ENCODE results near the gene UBALD1. TPM values are rescaled to one million over a fixed set of nuclear protein-coding genes. Genes with fewer than 3 reads are reported as not detected.

UBALD1 gene
- total and polyA plus RNA-seq, 9 of the 15 experiments (the other 6 are each of a cell fraction or from before 2014, with no cell fraction given) = 1.3 to 38.0 (median 6.2) TPM; not detected in 2

DNA sequence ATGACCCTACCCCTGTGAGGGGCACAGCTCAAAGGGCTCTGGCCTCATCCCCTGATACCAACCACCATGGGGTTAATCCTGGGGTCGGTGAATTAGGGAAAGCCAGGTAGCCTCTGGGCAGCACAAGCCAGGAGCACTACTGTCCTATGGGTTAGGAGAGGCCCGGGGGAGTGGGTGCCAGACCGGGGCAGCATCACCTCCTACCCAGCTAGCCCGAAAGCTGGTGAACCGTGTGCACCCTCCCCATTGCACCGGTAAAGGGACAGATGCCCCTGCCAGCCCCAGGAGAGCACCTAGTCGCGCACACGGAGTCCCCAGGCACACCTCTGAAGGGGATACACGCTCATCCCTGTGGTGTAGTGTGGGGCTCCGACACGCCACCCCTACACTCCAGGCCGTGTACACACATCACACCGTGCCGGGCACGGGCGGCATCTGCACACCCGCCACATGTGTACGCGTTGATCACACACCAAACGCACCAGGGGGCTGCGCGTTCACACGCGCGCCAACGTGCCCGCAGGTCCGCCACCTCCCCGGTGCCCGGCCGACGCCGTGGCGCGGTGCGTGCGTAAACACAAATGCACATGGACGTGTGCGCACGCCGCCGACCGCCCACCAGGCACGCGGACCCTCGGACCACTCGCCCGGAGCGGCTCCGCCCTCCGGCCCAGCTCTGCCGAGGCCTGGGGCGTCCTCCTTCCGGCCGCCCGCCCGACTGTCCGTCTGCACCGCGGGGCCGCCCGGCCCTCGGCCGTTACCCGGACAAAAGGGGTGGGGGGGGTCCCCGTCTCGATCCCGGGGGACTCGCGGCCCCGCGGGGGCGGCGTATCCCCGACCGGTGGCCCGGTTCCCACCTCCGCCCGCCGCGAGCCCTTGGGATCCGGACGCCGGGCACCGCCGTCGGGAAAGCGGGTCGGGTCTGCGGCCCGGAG lies 785 bp downstream of the UBALD1 start (continued):
- TF ChIP-seq KAT7 (CRISPR knock-in tag; IDR thresholded peaks at IDR 0.05; ENCODE audit: borderline replicate concordance) = 0 out of 2 replicates have a peak, but pooled peaks have one; percentile 38
- peak; percentile 74; the same call in 1 of the 2 replicates for TF ChIP-seq ZC3H4 (CRISPR knock-in tag; IDR thresholded peaks at IDR 0.05; ENCODE audit: borderline replicate concordance)
- TF ChIP-seq ZBTB5 (IDR thresholded peaks at IDR 0.05) = no peak
- TF ChIP-seq NRF1 (conservative IDR thresholded peaks at IDR 0.05 in 1 of 2, IDR thresholded peaks at IDR 0.05 in 1 of 2) = peak; percentile 20 to 25; a peak in 2 of 4 replicates
- TF ChIP-seq, protein P1, sequence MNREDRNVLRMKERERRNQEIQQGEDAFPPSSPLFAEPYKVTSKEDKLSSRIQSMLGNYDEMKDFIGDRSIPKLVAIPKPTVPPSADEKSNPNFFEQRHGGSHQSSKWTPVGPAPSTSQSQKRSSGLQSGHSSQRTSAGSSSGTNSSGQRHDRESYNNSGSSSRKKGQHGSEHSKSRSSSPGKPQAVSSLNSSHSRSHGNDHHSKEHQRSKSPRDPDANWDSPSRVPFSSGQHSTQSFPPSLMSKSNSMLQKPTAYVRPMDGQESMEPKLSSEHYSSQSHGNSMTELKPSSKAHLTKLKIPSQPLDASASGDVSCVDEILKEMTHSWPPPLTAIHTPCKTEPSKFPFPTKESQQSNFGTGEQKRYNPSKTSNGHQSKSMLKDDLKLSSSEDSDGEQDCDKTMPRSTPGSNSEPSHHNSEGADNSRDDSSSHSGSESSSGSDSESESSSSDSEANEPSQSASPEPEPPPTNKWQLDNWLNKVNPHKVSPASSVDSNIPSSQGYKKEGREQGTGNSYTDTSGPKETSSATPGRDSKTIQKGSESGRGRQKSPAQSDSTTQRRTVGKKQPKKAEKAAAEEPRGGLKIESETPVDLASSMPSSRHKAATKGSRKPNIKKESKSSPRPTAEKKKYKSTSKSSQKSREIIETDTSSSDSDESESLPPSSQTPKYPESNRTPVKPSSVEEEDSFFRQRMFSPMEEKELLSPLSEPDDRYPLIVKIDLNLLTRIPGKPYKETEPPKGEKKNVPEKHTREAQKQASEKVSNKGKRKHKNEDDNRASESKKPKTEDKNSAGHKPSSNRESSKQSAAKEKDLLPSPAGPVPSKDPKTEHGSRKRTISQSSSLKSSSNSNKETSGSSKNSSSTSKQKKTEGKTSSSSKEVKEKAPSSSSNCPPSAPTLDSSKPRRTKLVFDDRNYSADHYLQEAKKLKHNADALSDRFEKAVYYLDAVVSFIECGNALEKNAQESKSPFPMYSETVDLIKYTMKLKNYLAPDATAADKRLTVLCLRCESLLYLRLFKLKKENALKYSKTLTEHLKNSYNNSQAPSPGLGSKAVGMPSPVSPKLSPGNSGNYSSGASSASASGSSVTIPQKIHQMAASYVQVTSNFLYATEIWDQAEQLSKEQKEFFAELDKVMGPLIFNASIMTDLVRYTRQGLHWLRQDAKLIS (CRISPR knock-in tag; IDR thresholded peaks at IDR 0.05) = peak; percentile 88; the same call in 1 of the 2 replicates
- TF ChIP-seq CREB1 (IDR thresholded peaks at IDR 0.05) = no peak
- TF ChIP-seq CREB1 (CRISPR knock-in tag; IDR thresholded peaks at IDR 0.05) = 0 out of 2 replicates have a peak, but pooled peaks have one; percentile 41
- TF ChIP-seq, protein P2, sequence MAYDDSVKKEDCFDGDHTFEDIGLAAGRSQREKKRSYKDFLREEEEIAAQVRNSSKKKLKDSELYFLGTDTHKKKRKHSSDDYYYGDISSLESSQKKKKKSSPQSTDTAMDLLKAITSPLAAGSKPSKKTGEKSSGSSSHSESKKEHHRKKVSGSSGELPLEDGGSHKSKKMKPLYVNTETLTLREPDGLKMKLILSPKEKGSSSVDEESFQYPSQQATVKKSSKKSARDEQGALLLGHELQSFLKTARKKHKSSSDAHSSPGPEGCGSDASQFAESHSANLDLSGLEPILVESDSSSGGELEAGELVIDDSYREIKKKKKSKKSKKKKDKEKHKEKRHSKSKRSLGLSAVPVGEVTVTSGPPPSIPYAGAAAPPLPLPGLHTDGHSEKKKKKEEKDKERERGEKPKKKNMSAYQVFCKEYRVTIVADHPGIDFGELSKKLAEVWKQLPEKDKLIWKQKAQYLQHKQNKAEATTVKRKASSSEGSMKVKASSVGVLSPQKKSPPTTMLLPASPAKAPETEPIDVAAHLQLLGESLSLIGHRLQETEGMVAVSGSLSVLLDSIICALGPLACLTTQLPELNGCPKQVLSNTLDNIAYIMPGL (CRISPR knock-in tag; IDR thresholded peaks at IDR 0.05) = no peak
- TF ChIP-seq KAT2B (IDR thresholded peaks at IDR 0.05; ENCODE audit: low read depth, low read length) = no peak
- peak; percentile 67; the same call in 1 of the 2 replicates for TF ChIP-seq ZBTB7A (IDR thresholded peaks at IDR 0.05; ENCODE audit: borderline replicate concordance, control insufficient read depth, low read depth, low read length)
- TF ChIP-seq ZNF408 (CRISPR knock-in tag; IDR thresholded peaks at IDR 0.05; ENCODE audit: low read depth) = no peak
- no peak for TF ChIP-seq ZBTB43 (CRISPR knock-in tag; IDR thresholded peaks at IDR 0.05)
- TF ChIP-seq E2F4 (CRISPR knock-in tag; IDR thresholded peaks at IDR 0.05; ENCODE audit: low read depth) = 0 out of 2 replicates have a peak, but pooled peaks have one; percentile 68
- 0 out of 2 replicates have a peak, but pooled peaks have one; percentile 37 for TF ChIP-seq FOXJ2 (tag; IDR thresholded peaks at IDR 0.05)
